ENCODE results near the gene DUSP10. TPM values are rescaled to one million over a fixed set of nuclear protein-coding genes. Genes with fewer than 3 reads are reported as not detected.

The DUSP10 gene
- total RNA-seq, 2 experiments from 2014 or later: 12.1 to 13.0 TPM

- Mint-ChIP-seq H3K27ac (no peak overlapping the region), H3K9me3 (ENCODE audit: insufficient read depth) (peaks cover 13% of the 10 kb centered on the region), H3K4me1 (ENCODE audit: low read depth) (peaks cover 27% of the 10 kb centered on the region), H3K27me3 (ENCODE audit: low read depth) (no peaks in the 10 kb centered on the region), H3K36me3 (ENCODE audit: low read depth) (peaks cover 7% of the 10 kb centered on the region), H3K4me3 (no peak overlapping the region)
- ATAC-seq: no peak
- CTCF ChIA-PET: interaction anchor here (0.5 to 2.0 kb wide), 9 partner anchors 9 to 472 kb away, joined by 3 to 8 read pairs (median 3); partner anchors contain the start of gene DUSP10
- POLR2A ChIA-PET: interaction anchor here (1.2 kb wide), 1 partner anchor 51 kb away, joined by 5 read pairs; the partner anchor contains the start of gene DUSP10
- DNase-seq: no peak
These were observed 51.0 kb downstream of the DUSP10 start for GRCh38 chr1:221690858-221691257.

DNA sequence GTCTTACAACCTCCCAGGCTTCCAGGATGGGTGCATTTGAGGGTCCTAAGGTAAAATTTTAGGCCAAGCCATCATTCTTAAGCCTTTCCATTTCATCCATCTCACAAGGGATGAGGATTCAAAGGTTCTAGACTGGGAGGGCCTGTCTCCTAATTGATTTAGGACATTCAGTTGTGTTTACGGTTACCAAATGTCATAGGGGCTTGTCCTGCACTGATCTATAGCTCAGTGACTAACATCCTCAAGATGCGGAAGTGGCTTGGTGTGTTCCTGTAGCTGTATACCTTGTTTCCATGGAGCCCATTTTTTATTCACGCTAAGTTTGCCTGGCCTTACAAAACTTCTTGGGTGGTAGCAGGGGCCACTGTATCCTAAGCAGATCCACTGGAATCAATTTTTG, 52.8 kb downstream of the DUSP10 start:
- peak overlapping the region; percentile 50 for H3K27ac Mint-ChIP-seq
- POLR2A ChIA-PET: interaction anchor here (0.9 to 1.1 kb wide), 2 partner anchors 19 to 52 kb away, joined by 3 to 4 read pairs; no protein-coding TSS in a partner anchor

GRCh38 chr1:221688488-221688843, 53.4 kb downstream of the DUSP10 start:
- no peak for DNase-seq
- H3K4me1 Mint-ChIP-seq (ENCODE audit: low read depth): peaks cover 27% of the 10 kb centered on the region
- no peak overlapping the region for H3K4me3 Mint-ChIP-seq
- ChIA-PET CTCF (interaction anchor here (1.0 to 2.2 kb wide), 4 partner anchors 10 to 64 kb away, joined by 3 to 6 read pairs (median 6); partner anchors contain the start of gene DUSP10), POLR2A (interaction anchor here (1.4 kb wide), 1 partner anchor 74 kb away, joined by 3 read pairs; no protein-coding TSS in a partner anchor)
- peak; percentile 13 for ATAC-seq
- peaks cover 9% of the 10 kb centered on the region for H3K9me3 Mint-ChIP-seq (ENCODE audit: insufficient read depth)
- peaks cover 3% of the 10 kb centered on the region for H3K36me3 Mint-ChIP-seq (ENCODE audit: low read depth)
- H3K27me3 Mint-ChIP-seq (ENCODE audit: low read depth): no peaks in the 10 kb centered on the region
- H3K27ac Mint-ChIP-seq: peak overlapping the region; percentile 14

More for the DNA sequence above, 52.8 kb downstream of the DUSP10 start:
- Mint-ChIP-seq H3K27me3 (ENCODE audit: low read depth) (no peaks in the 10 kb centered on the region), H3K4me3 (no peak overlapping the region), H3K9me3 (ENCODE audit: insufficient read depth) (peaks cover 13% of the 10 kb centered on the region), H3K4me1 (ENCODE audit: low read depth) (peaks cover 27% of the 10 kb centered on the region), H3K36me3 (ENCODE audit: low read depth) (peaks cover 7% of the 10 kb centered on the region)
- CTCF ChIA-PET: interaction anchor here (0.9 to 2.2 kb wide), 6 partner anchors 11 to 53 kb away, joined by 3 to 6 read pairs (median 4); partner anchors contain the start of gene DUSP10
- DNase-seq: peak; percentile 32
- ATAC-seq: peak; percentile 66

GRCh38 chr1:221687836-221688487, 53.9 kb downstream of the DUSP10 start:
- ATAC-seq (no peak), DNase-seq (no peak)
- CTCF ChIA-PET: interaction anchor here (1.0 to 2.2 kb wide), 6 partner anchors 10 to 64 kb away, joined by 3 to 6 read pairs (median 4); partner anchors contain the start of gene DUSP10
- no peaks in the 10 kb centered on the region for H3K36me3 Mint-ChIP-seq (ENCODE audit: low read depth)
- POLR2A ChIA-PET: interaction anchor here (1.4 kb wide), 1 partner anchor 74 kb away, joined by 3 read pairs; no protein-coding TSS in a partner anchor
- no peaks in the 10 kb centered on the region for H3K27me3 Mint-ChIP-seq (ENCODE audit: low read depth)
- peak overlapping the region; percentile 14 for H3K27ac Mint-ChIP-seq
- peaks cover 27% of the 10 kb centered on the region for H3K4me1 Mint-ChIP-seq (ENCODE audit: low read depth)
- no peak overlapping the region for H3K4me3 Mint-ChIP-seq
- peaks cover 4% of the 10 kb centered on the region for H3K9me3 Mint-ChIP-seq (ENCODE audit: insufficient read depth)

GRCh38 chr1:221683681-221684080, 58.2 kb downstream of the DUSP10 start:
- peaks cover 15% of the 10 kb centered on the region for H3K9me3 Mint-ChIP-seq (ENCODE audit: insufficient read depth)
- peaks cover 5% of the 10 kb centered on the region for H3K36me3 Mint-ChIP-seq (ENCODE audit: low read depth)
- POLR2A ChIA-PET: no interaction called here
- no peak for DNase-seq
- no peak for ATAC-seq
- H3K27me3 Mint-ChIP-seq (ENCODE audit: low read depth): no peaks in the 10 kb centered on the region
- peaks cover 11% of the 10 kb centered on the region for H3K4me1 Mint-ChIP-seq (ENCODE audit: low read depth)
- no peak overlapping the region for H3K27ac Mint-ChIP-seq
- CTCF ChIA-PET: no interaction called here
- no peak overlapping the region for H3K4me3 Mint-ChIP-seq

- no peak overlapping the region for H3K4me3 Mint-ChIP-seq
- peaks cover 5% of the 10 kb centered on the region for H3K36me3 Mint-ChIP-seq (ENCODE audit: low read depth)
- ChIA-PET CTCF (no interaction called here), POLR2A (no interaction called here)
- ATAC-seq (no peak), DNase-seq (no peak)
- no peak overlapping the region for H3K27ac Mint-ChIP-seq
- peaks cover 7% of the 10 kb centered on the region for H3K4me1 Mint-ChIP-seq (ENCODE audit: low read depth)
- peaks cover 15% of the 10 kb centered on the region for H3K9me3 Mint-ChIP-seq (ENCODE audit: insufficient read depth)
- no peaks in the 10 kb centered on the region for H3K27me3 Mint-ChIP-seq (ENCODE audit: low read depth)
These were observed 61.8 kb downstream of the DUSP10 start for GRCh38 chr1:221680085-221680484.

- Mint-ChIP-seq H3K27me3 (ENCODE audit: low read depth) (no peaks in the 10 kb centered on the region), H3K36me3 (ENCODE audit: low read depth) (peaks cover 5% of the 10 kb centered on the region), H3K4me1 (ENCODE audit: low read depth) (peaks cover 7% of the 10 kb centered on the region), H3K27ac (no peak overlapping the region), H3K4me3 (no peak overlapping the region), H3K9me3 (ENCODE audit: insufficient read depth) (peaks cover 15% of the 10 kb centered on the region)
- ATAC-seq: no peak
- POLR2A ChIA-PET: interaction anchor here (1.0 to 1.1 kb wide), 2 partner anchors 20 to 63 kb away, joined by 3 to 4 read pairs; no protein-coding TSS in a partner anchor
- no peak for DNase-seq
- CTCF ChIA-PET: interaction anchor here (1.1 to 1.3 kb wide), 2 partner anchors 11 to 13 kb away, joined by 3 to 6 read pairs; no protein-coding TSS in a partner anchor
These were observed 63.9 kb downstream of the DUSP10 start for GRCh38 chr1:221678014-221678413.

DNA sequence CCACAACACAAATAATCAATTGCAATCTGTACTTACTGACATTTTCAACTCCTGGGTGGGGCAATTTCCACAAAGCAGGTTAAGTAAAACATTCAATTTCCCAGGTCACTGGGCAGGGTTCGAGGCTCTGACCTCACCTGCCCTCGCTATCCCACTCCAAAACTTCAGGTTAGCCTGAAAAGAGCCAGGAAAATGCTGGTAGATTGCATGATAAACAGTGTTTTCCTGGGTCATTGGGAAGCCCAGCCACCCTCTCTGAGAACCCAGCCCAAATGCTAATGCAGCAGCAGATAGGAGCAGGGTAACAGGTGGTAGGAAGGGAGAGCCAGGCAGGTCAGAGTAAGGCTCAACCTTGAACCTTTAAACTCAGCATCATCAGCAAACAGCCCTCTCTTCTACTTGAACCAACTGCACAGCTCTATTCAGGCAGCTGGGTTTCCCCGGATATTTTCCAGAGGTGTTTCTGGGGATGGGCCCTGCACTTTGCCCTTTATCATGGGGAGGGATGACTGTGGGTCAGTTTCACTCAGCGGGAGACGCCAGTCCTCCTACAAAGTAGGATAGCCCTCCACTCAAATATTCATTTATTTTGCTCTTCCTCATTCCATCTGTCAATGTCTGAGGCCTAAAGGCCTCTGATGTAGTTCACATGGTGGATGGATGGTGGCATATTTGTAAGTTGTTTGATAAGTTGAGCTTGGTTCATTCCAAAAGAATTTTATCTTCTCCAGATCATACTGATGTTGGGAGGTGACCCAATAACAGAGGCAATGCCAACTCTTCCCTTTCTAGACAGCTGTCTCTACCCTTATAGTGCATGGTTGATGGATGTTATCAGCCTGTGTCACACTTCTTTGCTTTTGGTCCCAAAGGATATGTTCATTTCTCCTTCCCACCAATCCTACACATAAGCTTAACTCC, 65.7 kb downstream of the DUSP10 start:
- Mint-ChIP-seq H3K36me3 (ENCODE audit: low read depth) (peaks cover 5% of the 10 kb centered on the region), H3K27me3 (ENCODE audit: low read depth) (no peaks in the 10 kb centered on the region), H3K9me3 (ENCODE audit: insufficient read depth) (peaks cover 12% of the 10 kb centered on the region), H3K27ac (no peak overlapping the region), H3K4me3 (no peak overlapping the region), H3K4me1 (ENCODE audit: low read depth) (peaks cover 7% of the 10 kb centered on the region)
- DNase-seq (no peak), ATAC-seq (no peak)
- ChIA-PET POLR2A (no interaction called here), CTCF (no interaction called here)

- H3K9me3 Mint-ChIP-seq (ENCODE audit: insufficient read depth): no peaks in the 10 kb centered on the region
- ChIA-PET CTCF (no interaction called here), POLR2A (no interaction called here)
- peaks cover 3% of the 10 kb centered on the region for H3K27me3 Mint-ChIP-seq (ENCODE audit: low read depth)
- H3K27ac Mint-ChIP-seq: no peak overlapping the region
- ATAC-seq (no peak), DNase-seq (no peak)
- no peak overlapping the region for H3K4me3 Mint-ChIP-seq
- H3K4me1 Mint-ChIP-seq (ENCODE audit: low read depth): peaks cover 2% of the 10 kb centered on the region
- no peaks in the 10 kb centered on the region for H3K36me3 Mint-ChIP-seq (ENCODE audit: low read depth)
These were observed 68.9 kb downstream of the DUSP10 start for GRCh38 chr1:221672965-221673364.

DNA sequence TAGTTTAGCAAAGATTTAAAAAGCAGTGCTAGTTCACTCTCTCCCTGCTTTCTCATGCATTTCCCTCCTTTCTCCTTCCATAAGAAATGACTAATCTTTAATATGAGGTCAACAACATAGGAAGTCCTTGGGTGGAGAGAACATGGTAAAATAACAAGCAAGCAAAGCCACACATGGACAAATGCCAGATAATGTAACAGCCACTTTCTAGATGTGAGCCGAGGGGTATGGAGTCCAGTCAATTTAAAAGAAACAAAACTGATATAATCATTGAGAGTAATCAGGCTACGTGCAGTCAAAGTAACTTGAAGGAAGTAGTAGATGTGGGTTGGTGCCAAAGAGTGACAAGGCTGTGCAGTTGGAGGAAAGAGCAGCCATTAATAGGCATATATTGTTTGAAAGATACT, 69.6 kb downstream of the DUSP10 start:
- CTCF ChIA-PET: no interaction called here

GRCh38 chr1:221670081-221670480, 71.8 kb downstream of the DUSP10 start:
- H3K36me3 Mint-ChIP-seq (ENCODE audit: low read depth): no peaks in the 10 kb centered on the region
- H3K9me3 Mint-ChIP-seq (ENCODE audit: insufficient read depth): no peaks in the 10 kb centered on the region
- H3K27me3 Mint-ChIP-seq (ENCODE audit: low read depth): peaks cover 3% of the 10 kb centered on the region
- no peak overlapping the region for H3K4me3 Mint-ChIP-seq
- CTCF ChIA-PET: interaction anchor here (1.4 kb wide), 1 partner anchor 9 kb away, joined by 3 read pairs; no protein-coding TSS in a partner anchor
- POLR2A ChIA-PET: no interaction called here
- DNase-seq (no peak), ATAC-seq (no peak)
- H3K4me1 Mint-ChIP-seq (ENCODE audit: low read depth): no peaks in the 10 kb centered on the region
- H3K27ac Mint-ChIP-seq: no peak overlapping the region

More for the DNA sequence above, 69.6 kb downstream of the DUSP10 start:
- no peak overlapping the region for H3K27ac Mint-ChIP-seq
- no peaks in the 10 kb centered on the region for H3K9me3 Mint-ChIP-seq (ENCODE audit: insufficient read depth)
- POLR2A ChIA-PET: no interaction called here
- DNase-seq (no peak), ATAC-seq (no peak)
- peaks cover 3% of the 10 kb centered on the region for H3K27me3 Mint-ChIP-seq (ENCODE audit: low read depth)
- no peak overlapping the region for H3K4me3 Mint-ChIP-seq
- no peaks in the 10 kb centered on the region for H3K4me1 Mint-ChIP-seq (ENCODE audit: low read depth)
- no peaks in the 10 kb centered on the region for H3K36me3 Mint-ChIP-seq (ENCODE audit: low read depth)
